GM10847 (cell line): ENCODE measurements around the gene NPTX1.

Experiments used
- POLR2A ChIP-seq: IDR thresholded peaks from 2 replicates; pipeline ENCODE4 v1.6.1; 2011; ENCODE audit not compliant: insufficient read length; ENCODE audit errors: extremely low read depth

NPTX1 gene

DNA sequence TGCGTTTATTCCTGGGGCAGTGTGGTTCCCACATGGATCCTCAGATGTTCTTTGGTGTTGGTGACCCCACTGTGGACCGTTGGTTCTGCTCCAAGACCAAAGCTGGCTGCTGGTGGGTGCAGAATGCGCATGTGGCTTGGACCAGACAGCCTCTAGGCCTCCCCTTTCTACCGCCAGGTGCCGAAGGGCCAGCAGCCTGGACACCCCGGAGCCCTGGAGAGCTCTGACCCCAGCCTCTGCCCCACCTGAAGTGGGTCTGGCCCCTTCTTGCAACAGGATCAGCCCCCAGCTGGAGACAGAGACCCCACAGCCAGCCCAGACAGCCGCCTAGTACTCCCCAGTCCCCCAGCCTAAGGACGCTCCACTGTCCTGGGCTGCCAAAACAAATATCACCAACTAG, 18.4 kb downstream of the NPTX1 start:
- no peak for TF ChIP-seq POLR2A

DNA sequence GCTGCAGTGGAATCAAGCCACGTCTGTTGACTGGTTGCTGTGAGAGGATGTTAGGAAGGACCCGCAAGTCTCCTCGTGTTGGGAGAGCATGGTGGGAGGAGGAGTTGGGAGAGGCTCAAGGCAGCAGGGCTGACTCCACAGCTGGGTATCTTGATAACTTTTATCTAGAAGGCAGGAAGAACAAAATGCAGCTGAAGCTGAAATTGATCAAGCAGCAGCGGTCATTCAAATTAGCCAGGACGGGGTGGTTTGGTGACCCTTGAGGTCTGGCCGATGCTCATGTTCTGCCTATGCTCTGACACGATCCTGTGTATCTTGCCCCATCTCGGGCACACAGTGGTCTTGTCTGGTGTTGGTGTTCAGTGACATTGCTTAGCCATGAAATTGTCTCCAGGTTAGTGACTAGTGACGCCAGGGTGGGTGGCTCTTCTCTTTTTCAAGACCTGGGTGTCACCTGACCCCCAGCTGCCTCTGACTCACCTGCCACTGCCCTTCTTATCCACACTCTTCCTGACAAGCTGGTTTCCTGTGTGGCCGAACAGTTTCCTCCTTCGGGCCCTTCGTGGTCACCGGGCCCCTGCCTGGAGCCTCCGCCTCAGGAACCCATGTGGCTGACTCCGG, 19.1 kb downstream of the NPTX1 start:
- TF ChIP-seq POLR2A = no peak

DNA sequence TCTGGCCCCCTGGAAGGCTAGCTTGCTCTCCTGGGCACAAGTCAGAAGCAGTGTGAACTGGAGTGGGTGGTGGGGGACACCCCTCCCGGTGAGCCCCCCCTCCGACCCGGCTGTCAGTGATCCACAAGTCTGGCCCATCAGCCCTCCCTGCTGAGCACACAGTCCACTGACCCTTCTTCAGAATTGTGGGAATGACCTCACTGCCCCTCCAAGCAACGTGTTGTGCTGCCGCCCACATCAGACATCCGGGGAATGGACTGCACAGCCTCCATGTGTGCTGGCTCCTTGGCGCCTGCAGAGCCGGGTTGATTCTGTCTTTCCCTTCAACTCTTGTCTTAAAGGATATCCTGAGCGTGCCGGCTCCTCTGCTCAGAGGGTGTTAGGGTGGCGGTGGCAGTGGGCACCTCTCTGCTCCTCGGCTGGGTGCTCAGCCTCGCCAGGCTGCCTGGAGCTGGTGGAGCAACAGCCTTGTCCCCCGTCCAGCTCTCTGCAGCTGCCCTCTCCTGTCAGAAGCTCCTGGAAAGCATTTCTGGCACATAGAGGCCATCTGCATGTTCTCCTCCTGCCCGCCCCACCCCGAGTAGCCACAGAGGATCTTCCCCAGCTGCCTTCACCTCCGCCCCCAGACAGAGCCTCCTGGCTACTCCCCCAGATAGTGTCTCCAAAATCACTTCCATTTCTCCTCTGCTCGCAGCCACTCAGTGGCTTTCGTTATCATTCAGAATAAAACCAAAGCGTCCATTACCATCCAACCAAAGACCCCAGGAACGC, 19.8 kb downstream of the NPTX1 start:
- TF ChIP-seq POLR2A = no peak

DNA sequence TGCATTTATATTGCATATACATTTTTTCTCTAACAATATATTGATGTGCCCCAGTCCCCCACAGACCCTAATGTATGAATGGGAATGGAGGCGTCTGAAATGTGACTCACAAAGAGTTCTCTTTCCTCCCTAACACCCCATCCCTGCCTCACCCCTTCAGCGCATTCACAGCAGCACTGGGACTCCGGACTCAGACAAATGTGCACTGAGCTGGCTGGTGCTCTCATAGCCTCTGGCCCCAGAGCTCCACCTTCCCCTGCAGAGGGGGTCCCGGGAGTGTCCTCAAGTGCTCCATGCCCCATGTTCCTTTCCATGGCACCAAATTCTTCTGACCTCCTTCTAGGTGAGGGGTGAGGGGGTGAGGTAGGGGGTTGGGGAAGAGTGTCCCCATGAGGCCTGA, 20.6 kb downstream of the NPTX1 start:
- no peak for TF ChIP-seq POLR2A

DNA sequence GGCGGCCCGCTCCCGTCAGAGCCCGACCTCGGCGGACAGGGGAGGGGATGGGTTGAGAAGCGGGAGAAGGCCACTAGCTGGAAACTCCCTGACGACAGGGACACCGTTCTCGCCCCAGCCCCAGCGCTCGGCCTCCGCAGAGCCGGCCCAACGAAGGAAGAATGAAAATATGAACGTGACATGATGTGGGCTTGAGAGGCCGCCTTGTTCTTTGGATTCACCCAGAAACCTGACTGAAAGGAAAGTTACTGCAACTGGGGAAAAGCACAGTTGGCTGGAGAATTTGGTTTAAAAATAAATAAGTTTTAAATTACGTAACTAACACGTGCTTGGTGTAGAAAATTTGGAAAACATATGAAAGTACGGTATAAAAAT, 21.1 kb downstream of the NPTX1 start:
- TF ChIP-seq POLR2A = no peak

DNA sequence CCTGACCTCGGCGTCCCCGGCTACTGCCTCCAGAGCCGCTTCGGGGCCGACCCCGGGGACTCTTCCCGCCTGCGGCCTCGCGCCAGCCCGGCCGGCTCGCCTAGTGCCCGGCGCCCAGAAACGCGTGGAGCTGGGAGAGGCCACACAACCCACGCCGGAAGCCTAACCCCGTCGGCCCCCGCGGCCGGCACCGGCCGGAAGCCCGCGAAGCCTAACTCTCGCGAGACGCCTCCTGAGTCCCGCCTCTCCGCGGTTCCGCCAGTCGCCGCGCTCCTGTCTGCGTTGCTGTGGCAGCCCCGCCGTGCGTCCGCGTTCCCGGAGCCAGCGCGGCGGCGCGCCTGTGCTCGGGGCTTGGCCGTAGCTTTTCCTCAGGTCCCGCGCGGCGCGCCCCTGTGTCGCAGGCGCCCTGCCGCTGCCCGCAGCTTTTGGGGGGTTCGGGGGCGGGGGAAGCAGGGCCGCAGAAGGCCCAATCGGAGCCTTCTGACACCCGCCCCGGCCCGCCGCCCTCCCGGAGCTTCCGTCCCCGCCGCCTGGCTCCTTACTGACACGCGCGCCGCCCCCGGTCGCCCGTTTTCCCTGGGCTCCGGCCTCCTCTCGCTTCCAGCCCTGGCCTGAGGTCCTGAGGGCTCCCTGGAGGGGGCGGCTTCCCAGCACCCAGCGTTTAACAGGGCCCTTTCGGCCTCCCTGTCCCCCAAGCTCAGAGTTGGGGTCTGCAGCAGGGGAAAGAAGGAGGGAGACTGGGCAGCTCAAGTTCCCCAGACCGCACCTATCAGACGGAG, 21.7 kb downstream of the NPTX1 start:
- TF ChIP-seq POLR2A = peak; percentile 80

DNA sequence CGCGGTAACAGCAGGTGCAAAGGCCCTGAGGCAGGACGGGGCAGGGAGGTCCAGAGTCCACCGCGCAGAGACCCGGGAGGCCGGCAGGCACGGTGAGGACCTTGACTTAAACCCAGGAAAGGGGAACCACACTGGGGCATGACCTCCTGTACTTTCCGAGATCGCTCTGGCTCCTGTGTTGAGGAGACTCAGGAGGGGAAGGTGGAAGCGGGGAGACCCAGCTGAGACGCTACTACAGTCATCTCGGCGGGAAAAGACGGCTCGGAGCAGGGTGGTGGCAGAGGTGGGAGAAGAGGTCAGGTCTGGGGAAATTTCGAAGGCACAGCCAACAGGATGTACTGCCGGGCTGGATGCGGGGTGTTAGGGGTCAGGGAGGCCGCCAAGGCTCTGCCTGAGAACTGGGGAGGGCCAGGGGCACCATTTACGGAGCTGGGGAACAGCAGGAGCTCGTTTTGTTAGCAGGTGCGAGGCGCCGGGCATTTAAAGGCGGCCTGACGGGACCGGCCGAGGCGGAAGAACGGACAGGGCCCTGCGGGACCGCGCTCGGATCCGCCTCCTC, 22.3 kb downstream of the NPTX1 start:
- no peak for TF ChIP-seq POLR2A

DNA sequence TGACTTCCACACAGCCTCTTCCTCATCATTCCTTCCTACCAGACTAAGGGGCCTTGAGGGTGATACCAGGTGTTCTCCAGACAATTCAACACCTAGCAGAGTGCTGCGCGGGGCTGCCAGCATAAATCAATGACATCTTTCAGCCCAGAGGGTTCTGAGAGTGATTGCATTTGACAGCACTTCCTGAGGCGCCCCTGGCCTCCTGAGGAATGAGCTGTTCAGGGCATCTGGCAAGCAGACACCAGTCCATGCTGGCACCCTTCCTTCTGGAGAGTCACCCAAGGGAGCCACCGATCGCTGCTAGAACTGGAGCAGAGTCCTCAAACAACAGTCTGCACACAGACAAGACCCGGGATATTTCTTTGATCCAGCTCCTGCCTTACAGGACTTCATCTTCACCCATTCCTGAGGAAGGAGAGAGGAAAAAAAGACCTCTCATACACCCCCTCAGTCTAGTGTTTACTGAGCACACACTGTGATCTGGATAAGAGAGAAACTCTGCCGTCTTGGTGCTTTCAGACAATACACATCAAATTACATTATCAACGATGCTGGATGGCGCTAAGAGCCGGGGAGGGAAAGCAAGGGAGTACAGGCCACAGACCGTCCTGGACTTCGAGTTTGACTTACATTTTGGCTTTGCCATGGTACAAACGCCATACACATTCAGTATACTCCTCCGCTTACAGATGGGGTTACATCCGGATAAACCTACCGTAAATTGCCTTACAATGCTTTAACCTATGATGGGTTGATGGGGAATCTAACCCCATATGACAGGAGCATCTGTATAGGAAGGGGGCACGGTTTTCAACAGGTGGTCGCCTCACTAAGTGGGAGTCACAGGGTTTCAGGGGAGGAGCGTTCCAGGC, 23.0 kb downstream of the NPTX1 start:
- TF ChIP-seq POLR2A = no peak

DNA sequence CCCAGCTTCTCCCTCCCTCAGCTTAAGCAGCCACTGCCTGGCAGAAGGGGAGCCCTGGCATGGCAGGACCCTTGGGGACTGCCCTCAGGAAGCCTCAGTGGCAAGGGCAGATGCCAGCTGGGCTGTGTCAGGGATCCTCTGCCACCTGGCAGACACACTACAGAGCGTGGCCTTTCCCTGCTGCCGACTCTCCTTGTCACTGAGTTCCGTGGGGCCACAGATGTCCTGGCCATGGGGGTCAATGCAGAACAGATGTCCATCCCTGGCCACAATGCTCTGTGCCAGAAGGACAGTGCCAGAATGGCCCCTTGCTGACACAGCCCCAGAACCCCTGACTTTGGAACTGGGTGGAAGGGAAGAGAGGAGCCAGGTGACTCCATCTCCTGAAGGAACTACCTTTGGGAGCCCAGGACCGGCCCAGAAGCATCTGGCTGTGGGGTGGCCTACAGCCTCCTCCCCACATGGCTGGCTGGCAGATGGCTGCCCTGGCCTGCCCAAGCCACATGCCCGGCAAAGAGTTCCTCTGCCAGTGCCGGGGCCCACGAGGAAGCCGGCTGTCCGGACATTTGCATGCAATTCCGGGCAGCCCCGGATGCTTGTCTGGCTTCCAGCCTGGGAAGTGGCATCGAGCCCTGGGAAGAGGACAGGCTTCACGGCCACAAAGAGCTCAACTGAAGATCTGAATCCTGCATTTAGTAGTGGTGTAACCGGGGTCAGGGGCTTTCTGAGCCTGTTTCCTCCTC, 24.1 kb downstream of the NPTX1 start:
- no peak for TF ChIP-seq POLR2A

DNA sequence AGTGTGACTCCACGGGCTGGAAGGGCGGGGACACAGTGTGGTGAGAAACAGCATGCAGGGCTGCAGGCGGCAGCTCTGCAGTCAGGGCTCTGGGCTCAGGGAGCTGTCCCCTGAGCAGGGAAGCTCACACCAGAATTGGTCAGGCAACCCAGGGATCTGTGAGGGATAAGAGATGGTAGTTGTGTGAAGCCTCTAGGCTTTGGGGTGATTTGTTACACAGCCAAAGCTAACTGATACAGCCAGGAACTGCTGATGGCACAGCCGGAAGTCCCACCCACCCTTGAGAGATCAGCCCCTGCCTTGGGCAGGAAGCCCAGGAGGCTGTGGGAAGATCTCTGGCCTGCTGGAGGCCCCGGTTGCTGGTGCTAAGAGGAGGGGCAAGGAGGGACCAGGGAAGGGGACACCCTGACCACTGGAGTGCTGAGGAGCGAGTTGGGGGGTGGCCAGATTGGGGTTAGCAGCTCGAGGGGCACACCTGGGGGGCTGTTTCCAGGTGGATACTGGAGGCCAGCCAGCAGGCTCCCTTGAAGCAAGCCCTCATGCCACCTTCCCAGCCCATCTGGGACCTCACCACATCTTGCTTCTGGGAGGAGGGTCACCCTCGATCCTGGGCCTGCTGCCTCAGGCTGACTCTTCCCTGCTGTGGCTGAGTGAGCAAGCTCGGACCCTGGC, 25.2 kb downstream of the NPTX1 start:
- TF ChIP-seq POLR2A = no peak

DNA sequence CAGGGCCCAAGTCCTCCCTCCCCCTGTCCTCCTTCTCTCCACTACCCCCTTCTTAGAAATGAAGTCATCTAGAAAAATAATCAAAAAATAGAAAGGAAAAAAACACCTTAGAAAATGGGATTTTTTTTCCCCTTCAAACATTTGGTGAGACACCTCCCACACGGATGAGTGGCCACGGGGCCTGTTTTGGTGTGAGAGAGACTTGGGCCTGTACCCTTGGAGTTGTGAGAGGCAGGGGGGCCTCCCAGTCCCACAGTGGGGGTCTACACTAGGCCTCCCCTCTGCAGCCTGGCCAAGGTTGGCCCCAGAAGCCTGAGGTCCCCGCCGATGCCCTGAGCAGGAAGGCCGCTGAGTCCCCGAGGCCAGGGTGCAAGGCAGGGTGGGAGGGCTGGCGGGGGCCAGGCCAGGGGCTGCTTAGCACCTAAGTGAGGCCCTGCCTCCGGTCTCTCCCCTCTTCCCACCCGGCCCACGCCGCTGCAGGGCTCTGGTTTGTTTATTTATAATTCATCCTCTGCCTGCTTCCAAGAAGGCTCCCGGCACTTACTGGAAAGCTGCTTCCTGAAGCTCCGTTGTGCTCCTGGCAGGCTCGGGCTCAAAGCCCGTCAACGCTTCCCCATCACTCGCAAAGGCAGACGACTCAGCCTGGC, 26.4 kb downstream of the NPTX1 start:
- no peak for TF ChIP-seq POLR2A

DNA sequence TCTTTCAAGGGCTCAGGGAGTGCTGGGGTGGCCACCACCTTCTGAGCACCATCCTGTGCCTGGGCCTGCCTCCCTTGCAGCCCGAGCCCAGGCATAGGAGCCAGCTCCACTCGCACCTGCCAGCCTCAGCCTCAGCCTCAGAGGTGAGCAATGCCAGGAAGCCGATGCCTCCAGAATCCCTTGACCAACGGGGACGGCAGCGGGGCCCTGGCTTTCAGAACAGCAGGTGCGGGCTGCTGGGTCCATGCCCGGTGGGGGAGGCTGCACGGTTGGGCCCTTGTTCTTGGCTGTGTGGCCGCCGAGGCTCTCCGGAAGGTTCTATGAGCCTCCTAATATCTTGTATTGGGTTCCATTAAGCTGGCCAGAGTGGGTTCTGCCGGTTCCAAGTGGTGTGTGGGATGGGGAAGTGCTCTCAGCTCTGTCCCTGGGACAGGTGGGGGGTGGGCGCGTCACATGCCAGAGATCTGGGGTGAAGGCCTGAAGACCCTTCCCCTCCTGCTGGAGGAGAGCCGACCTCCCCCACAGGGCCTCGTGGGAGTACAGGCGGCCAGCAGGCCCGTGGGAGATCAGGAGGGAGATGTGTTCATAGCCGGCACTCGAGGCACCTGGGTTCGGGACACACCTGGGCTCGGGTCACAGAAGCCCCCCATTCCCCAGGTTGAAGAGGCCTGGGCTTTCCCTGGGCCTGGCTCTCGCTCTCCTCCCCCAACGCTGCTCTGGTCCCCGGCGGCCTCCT, 27.0 kb downstream of the NPTX1 start:
- no peak for TF ChIP-seq POLR2A

DNA sequence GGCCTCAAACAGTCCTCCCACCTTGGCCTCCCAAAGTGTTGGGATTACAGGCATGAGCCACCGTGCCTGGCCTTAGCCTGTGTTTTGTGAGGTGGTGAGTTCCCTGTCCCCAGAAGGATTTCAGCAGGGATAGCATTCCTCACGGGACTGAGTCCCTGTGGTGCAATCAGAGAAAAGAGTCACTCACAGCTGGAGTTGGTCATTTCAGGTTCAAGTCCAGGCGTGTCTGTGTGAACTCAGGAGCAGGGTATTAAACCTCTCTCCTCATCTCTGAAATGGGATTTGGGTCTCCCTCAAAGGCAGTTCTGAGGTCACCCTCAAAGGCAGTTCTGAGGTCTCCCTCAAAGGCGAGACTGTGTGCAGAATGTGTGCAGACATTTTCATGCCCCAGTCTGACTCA, 28.6 kb downstream of the NPTX1 start:
- no peak for TF ChIP-seq POLR2A
